ENCODE data around the gene SLC52A1.

SLC52A1 gene

DNA sequence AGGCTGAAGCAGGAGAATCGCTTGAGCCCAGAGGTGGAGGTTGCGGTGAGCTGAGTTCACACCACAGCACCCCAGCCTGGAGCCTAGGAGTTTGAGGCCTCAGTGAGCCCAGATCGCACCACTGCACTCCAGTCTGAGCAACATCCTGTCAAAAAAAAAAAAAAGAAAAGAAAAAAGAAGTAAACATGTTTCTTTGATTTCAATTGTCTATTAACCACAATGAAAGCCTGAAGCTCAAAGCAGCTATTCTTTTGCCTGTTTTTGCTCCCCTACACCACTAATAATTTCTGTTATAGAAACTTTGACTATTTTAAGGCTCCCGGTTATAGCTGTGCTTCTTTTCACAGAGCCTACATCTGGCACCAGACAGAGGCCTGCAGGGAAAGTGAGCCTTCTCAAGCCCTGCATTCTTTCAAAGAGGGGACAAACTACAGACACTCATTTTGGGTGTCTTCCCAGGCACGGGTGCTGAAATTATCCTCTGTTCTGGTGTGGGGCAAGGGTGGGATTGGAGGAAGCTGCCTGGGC is 14.2 kb upstream of the SLC52A1 start:
- no peak overlapping the region for H3K9ac ChIP-seq (ENCODE audit: low read depth, low read length)
- H3K36me3 ChIP-seq (ENCODE audit: insufficient read depth, low read length), result no peaks in the 10 kb centered on the region
- H3K4me2 ChIP-seq (ENCODE audit: low read length), result no peak overlapping the region
- no peak overlapping the region for H3K4me3 ChIP-seq (ENCODE audit: low read length)
- H3K4me1 ChIP-seq (ENCODE audit: control insufficient read depth, insufficient read depth, low read length), result no peaks in the 10 kb centered on the region
- H3K27me3 ChIP-seq (ENCODE audit: control insufficient read depth, insufficient read depth, low read length), result peaks cover 4% of the 10 kb centered on the region
- no peaks in the 10 kb centered on the region for H3K9me3 ChIP-seq (replicated peaks; ENCODE audit: low read length)

DNA sequence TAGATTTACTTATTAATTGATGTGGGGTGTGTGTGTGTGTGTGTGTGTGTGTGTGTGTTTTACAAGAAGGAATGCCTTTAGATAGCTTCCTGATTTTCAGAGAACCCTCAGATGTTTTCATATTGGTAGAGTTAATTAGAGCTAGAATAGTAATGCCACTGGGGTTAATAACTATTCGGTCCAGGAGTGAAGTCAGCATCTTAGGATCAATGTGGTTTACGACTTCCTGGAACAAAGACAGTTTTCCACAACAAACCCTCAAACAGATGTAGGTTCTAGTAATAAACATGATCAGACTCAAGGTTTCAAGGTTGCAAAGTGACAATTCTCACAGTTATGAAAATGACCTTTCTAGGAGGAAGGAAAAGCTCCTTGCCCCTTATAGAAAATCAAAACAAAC is 12.2 kb upstream of the SLC52A1 start:
- no peak overlapping the region for H3K4me2 ChIP-seq (ENCODE audit: low read length)
- H3K4me3 ChIP-seq (ENCODE audit: low read length), result no peak overlapping the region
- H3K9ac ChIP-seq (ENCODE audit: low read depth, low read length), result no peak overlapping the region
- H3K36me3 ChIP-seq (ENCODE audit: insufficient read depth, low read length), result no peaks in the 10 kb centered on the region
- no peaks in the 10 kb centered on the region for H3K4me1 ChIP-seq (ENCODE audit: control insufficient read depth, insufficient read depth, low read length)
- peaks cover 4% of the 10 kb centered on the region for H3K27me3 ChIP-seq (ENCODE audit: control insufficient read depth, insufficient read depth, low read length)
- no peaks in the 10 kb centered on the region for H3K9me3 ChIP-seq (replicated peaks; ENCODE audit: low read length)

DNA sequence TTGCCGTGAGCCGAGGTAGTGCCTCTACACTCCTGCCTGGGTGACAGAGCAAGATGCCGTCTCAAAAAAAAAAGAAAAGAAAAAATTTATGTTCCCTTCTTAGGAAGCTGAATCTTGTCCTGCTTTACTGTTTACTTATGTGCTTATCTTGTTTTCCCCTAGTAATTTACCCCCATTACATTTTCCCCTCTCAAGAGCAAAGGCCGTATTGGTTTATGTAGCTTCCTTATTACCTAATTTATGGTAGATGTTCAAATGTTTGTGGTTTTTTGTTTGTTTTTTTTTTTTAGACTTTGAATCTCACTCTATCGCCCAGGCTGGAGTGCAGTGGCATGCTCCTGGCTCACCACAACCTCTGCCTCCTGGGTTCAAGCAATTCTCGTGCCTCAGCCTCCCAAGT is 10.3 kb upstream of the SLC52A1 start:
- no peak overlapping the region for H3K4me2 ChIP-seq (ENCODE audit: low read length)
- H3K9ac ChIP-seq (ENCODE audit: low read depth, low read length), result no peak overlapping the region
- H3K27me3 ChIP-seq (ENCODE audit: control insufficient read depth, insufficient read depth, low read length), result no peaks in the 10 kb centered on the region
- no peaks in the 10 kb centered on the region for H3K36me3 ChIP-seq (ENCODE audit: insufficient read depth, low read length)
- no peaks in the 10 kb centered on the region for H3K4me1 ChIP-seq (ENCODE audit: control insufficient read depth, insufficient read depth, low read length)
- H3K9me3 ChIP-seq (replicated peaks; ENCODE audit: low read length), result no peaks in the 10 kb centered on the region
- H3K4me3 ChIP-seq (ENCODE audit: low read length), result no peak overlapping the region

DNA sequence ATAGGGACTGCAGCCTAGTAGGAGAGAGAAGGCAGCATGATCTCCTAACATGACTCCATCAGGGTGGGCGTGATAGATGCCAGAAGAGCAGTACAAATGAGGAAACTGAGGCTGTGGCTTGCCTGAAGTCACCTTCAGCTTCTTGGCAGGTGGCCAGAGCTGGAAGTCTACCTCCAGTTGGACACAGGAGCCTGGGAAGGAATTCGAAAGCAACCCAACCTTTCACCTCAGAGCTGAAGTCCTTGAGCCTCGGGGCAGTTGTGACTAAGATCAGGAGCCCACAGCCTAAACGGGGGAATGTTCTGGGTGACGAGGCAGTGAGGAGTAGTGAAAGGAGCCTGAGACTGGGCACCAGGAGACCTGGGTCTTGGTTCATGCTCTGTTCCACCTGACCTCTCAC is 9.4 kb upstream of the SLC52A1 start:
- Histone ChIP-seq H3K27me3 (ENCODE audit: control insufficient read depth, insufficient read depth, low read length) (no peaks in the 10 kb centered on the region), H3K4me2 (ENCODE audit: low read length) (no peak overlapping the region), H3K9ac (ENCODE audit: low read depth, low read length) (no peak overlapping the region), H3K36me3 (ENCODE audit: insufficient read depth, low read length) (no peaks in the 10 kb centered on the region), H3K4me3 (ENCODE audit: low read length) (no peak overlapping the region), H3K9me3 (replicated peaks; ENCODE audit: low read length) (no peaks in the 10 kb centered on the region), H3K4me1 (ENCODE audit: control insufficient read depth, insufficient read depth, low read length) (no peaks in the 10 kb centered on the region)

DNA sequence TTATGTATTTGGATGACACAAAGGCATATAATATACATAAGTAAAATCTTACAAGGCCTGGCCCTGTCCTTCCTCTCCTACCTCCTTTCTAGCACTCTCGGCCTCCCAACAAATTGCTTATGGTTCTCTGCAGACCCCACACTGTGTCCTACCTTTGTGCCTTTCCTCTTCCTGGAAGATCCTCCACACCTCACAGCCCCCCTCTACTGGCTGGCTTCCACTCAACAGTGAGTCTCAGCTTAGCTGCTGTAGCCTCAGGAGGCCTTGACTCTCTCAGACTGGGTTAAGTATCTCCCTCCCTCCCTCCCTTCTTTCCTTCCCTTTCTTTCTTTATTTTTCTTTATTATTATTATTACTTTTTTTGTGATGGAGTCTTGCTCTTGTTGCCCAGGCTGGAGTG is 8.3 kb upstream of the SLC52A1 start:
- no peaks in the 10 kb centered on the region for H3K4me1 ChIP-seq (ENCODE audit: control insufficient read depth, insufficient read depth, low read length)
- H3K9ac ChIP-seq (ENCODE audit: low read depth, low read length), result no peak overlapping the region
- H3K27me3 ChIP-seq (ENCODE audit: control insufficient read depth, insufficient read depth, low read length), result no peaks in the 10 kb centered on the region

DNA sequence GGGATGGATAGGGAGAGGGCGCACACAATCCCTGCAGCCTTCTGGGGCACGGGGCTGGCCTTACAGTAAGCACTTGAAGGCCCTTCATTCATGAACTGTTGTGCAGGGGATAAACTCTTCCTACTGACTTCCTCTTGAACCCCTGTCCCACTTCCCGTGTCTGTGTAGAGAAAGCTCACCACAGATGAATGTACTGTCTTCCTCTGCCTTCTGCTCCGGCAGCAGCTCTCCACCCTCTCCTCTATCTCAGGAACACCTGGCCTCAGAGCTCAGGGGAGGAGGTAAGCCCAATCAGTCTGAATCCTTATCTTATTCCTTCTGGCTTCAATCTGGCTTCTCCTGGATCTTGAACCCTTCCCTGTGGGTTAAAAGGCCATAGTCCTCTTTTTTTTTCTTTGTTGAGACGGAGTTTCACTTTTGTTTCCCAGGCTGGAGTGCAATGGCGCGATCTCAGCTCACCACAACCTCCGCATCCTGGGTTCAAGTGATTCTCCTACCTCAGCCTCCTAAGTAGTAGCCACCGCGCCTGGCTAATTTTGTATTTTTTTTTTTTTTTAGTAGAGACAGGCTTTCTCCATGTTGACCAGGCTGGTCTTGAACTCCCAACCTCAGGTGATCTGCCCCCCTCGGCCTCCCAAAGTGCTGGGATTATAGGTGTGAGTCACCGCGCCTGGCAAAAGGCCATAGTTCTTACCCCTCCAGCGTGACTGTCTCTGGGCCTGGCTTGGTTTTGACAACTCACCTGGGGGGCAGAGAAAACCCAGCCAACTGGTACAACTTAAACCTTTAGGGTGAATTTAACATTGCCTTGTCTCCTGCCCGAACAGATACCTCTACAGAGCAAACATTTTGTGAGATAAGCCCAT is 7.2 kb upstream of the SLC52A1 start:
- no peaks in the 10 kb centered on the region for H3K36me3 ChIP-seq (ENCODE audit: insufficient read depth, low read length)
- no peaks in the 10 kb centered on the region for H3K4me1 ChIP-seq (ENCODE audit: control insufficient read depth, insufficient read depth, low read length)
- H3K4me3 ChIP-seq (ENCODE audit: low read length), result no peak overlapping the region
- H3K4me2 ChIP-seq (ENCODE audit: low read length), result no peak overlapping the region
- H3K27me3 ChIP-seq (ENCODE audit: control insufficient read depth, insufficient read depth, low read length), result no peaks in the 10 kb centered on the region
- no peak overlapping the region for H3K9ac ChIP-seq (ENCODE audit: low read depth, low read length)
- H3K9me3 ChIP-seq (replicated peaks; ENCODE audit: low read length), result no peaks in the 10 kb centered on the region

More for the DNA sequence above, 8.3 kb upstream of the SLC52A1 start:
- H3K4me2 ChIP-seq (ENCODE audit: low read length), result no peak overlapping the region
- no peak overlapping the region for H3K4me3 ChIP-seq (ENCODE audit: low read length)
- no peaks in the 10 kb centered on the region for H3K36me3 ChIP-seq (ENCODE audit: insufficient read depth, low read length)
- no peaks in the 10 kb centered on the region for H3K9me3 ChIP-seq (replicated peaks; ENCODE audit: low read length)

DNA sequence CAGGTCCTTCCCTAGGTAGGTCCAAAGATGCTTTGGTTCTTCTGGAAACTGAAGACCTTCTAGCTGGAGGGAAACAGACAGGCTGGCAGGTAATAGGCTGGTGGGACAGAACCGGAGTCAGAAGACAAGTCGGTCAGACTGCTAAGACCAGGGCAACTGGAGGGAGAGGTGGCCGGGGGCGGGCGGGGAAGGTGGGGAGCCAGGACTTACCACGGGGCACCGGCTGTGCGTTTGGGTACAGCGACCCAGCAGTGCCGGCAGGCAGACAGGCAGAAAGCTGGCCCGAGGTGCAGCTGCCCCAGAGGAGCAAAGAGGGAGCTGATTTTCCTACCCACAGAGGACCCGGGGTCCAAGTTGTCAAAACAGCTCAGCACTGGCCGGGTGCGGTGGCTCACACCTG is 575 bp downstream of the SLC52A1 start:
- no peak overlapping the region for H3K4me3 ChIP-seq (ENCODE audit: low read length)
- H3K4me1 ChIP-seq (ENCODE audit: control insufficient read depth, insufficient read depth, low read length), result peaks cover 3% of the 10 kb centered on the region
- H3K9ac ChIP-seq (ENCODE audit: low read depth, low read length), result no peak overlapping the region
- H3K9me3 ChIP-seq (replicated peaks; ENCODE audit: low read length), result no peaks in the 10 kb centered on the region
- peaks cover 7% of the 10 kb centered on the region for H3K27me3 ChIP-seq (ENCODE audit: control insufficient read depth, insufficient read depth, low read length)
- no peak overlapping the region for H3K4me2 ChIP-seq (ENCODE audit: low read length)
- H3K36me3 ChIP-seq (ENCODE audit: insufficient read depth, low read length), result no peaks in the 10 kb centered on the region

DNA sequence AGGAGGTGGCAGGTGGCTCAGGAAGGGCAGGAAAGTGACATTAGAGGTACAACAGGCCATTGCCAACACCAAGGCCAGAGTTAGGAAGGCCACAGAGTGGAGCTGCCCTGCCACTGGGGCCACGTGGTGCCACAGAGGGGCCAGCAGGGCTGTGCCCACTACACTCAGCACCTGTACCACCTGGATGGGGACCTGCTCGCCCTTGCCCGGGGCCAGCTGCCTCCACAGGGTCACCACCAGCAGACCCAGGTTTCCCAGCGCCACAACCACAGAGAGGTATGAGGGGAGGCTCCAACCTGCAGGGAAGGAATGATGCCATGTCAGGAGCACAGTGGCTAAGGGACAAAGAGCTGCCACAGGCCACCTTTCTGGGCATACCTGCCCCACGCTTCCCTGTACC is 1.2 kb downstream of the SLC52A1 start:
- Histone ChIP-seq H3K36me3 (ENCODE audit: insufficient read depth, low read length) (no peaks in the 10 kb centered on the region), H3K4me3 (ENCODE audit: low read length) (no peak overlapping the region), H3K9me3 (replicated peaks; ENCODE audit: low read length) (no peaks in the 10 kb centered on the region), H3K4me2 (ENCODE audit: low read length) (no peak overlapping the region), H3K4me1 (ENCODE audit: control insufficient read depth, insufficient read depth, low read length) (peaks cover 3% of the 10 kb centered on the region), H3K9ac (ENCODE audit: low read depth, low read length) (no peak overlapping the region), H3K27me3 (ENCODE audit: control insufficient read depth, insufficient read depth, low read length) (peaks cover 7% of the 10 kb centered on the region)

DNA sequence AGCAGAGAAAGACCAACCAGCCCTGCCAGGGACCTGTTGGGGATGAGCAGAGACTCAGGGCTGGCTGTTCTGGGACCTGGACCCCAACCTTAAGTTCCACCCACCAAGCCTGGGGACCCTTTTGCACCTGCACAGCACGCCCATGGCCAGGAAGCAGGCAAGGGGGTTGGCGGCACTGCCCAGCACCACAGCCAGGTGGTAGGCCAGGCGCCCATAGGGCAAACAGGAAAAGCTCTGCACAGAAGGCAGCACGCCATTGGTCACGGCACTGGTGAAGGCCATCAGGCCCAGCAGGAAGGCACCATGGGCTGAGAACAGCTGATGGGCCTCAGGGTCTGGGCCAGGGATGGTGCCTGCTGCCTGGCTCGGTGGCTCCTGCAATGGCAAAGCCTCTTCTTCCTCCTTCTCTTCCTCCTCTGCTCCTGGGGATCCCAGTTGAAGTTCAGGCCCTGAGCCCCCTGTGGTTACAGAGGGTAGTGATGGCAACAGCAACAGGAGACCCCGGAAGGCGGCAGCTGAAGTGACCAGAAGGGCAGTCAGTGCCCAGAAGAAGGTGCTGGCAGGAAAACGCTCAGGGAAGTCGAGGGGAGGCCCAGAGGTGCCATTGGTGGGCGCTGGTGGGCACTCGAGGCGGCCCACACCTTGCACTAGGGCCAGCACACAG is 1.7 kb downstream of the SLC52A1 start:
- Histone ChIP-seq H3K4me1 (ENCODE audit: control insufficient read depth, insufficient read depth, low read length) (peaks cover 3% of the 10 kb centered on the region), H3K36me3 (ENCODE audit: insufficient read depth, low read length) (no peaks in the 10 kb centered on the region), H3K4me2 (ENCODE audit: low read length) (no peak overlapping the region), H3K9me3 (replicated peaks; ENCODE audit: low read length) (no peaks in the 10 kb centered on the region), H3K27me3 (ENCODE audit: control insufficient read depth, insufficient read depth, low read length) (peaks cover 7% of the 10 kb centered on the region), H3K9ac (ENCODE audit: low read depth, low read length) (no peak overlapping the region), H3K4me3 (ENCODE audit: low read length) (no peak overlapping the region)

DNA sequence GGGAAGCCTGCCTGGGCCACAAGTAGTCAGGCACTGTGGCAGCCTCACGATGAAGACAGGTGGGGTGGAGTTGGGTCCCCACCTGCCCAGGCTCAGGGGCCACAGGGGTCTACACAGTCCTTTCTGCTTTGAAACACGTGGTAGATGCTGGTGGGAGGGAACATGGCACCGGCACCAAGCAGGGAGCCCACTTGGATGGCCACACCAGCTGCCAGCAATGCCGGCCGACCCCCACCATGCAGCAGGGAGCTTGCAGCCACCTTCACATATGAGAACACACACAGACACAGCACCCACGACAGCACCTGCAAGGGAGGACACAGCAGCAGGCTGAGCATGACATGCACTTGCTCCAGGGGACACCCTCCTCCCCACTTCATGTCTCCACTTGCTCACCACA is 2.4 kb downstream of the SLC52A1 start:
- H3K4me1 ChIP-seq (ENCODE audit: control insufficient read depth, insufficient read depth, low read length), result peaks cover 3% of the 10 kb centered on the region
- H3K36me3 ChIP-seq (ENCODE audit: insufficient read depth, low read length), result no peaks in the 10 kb centered on the region
- no peak overlapping the region for H3K4me2 ChIP-seq (ENCODE audit: low read length)
- H3K4me3 ChIP-seq (ENCODE audit: low read length), result no peak overlapping the region
- H3K9ac ChIP-seq (ENCODE audit: low read depth, low read length), result no peak overlapping the region
- H3K9me3 ChIP-seq (replicated peaks; ENCODE audit: low read length), result no peaks in the 10 kb centered on the region
- peaks cover 7% of the 10 kb centered on the region for H3K27me3 ChIP-seq (ENCODE audit: control insufficient read depth, insufficient read depth, low read length)

DNA sequence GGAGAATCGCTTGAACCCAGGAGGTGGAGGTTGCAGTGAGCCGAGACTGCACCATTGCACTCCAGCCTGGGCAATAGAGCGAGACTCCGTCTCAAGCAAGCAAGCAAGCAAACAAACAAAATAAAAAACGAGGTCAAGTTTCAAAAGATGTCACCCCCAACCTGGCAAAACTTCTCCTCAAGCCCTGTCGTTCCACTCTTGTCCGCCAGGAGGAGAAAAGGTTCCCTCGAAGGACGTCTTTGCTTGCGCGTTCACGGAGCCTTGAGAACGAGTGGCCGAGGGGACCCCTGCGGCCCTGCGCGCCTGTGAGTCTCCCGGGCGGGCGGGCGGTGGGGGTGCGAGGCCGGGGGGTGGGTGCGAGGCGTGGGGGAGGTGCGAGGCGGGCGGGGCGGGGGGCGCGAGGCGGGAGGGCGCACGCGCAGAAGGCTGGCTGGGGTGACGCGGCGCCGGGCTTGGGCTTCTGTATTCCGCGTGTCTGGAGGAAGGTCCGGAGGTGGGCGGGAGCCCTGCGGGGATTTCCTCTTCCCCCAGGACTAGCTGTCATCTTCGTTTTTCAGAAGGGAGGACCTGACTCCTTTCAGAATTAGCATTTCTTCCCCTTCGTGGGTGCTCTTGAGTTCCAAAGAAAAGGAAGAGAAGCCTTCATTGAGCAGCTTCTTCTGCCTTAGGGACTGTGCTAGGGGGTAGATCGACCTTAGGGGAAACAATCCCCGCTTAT is 3.7 kb downstream of the SLC52A1 start:
- peaks cover 3% of the 10 kb centered on the region for H3K4me1 ChIP-seq (ENCODE audit: control insufficient read depth, insufficient read depth, low read length)
- H3K4me2 ChIP-seq (ENCODE audit: low read length), result peak overlapping the region; percentile 74
- peak overlapping the region; percentile 8 for H3K9ac ChIP-seq (ENCODE audit: low read depth, low read length)
- no peaks in the 10 kb centered on the region for H3K36me3 ChIP-seq (ENCODE audit: insufficient read depth, low read length)
- peak overlapping the region; percentile 56 for H3K4me3 ChIP-seq (ENCODE audit: low read length)
- no peaks in the 10 kb centered on the region for H3K9me3 ChIP-seq (replicated peaks; ENCODE audit: low read length)
- H3K27me3 ChIP-seq (ENCODE audit: control insufficient read depth, insufficient read depth, low read length), result peaks cover 7% of the 10 kb centered on the region
